HEK293 (cell line): ENCODE data around the gene RNF217.

Experiments
- AEBP2 ChIP-seq: fragments of 450-650 bp; formaldehyde crosslinking; IDR thresholded peaks from 2 replicates; pipeline ENCODE4 v1.5.1; 2016; ENCODE audit warnings: missing biosample characterization, missing genetic modification characterization, borderline replicate concordance
- BCL11A ChIP-seq: fragments of 450-650 bp; formaldehyde crosslinking; IDR thresholded peaks from 2 replicates; pipeline ENCODE4 v1.5.1; 2016; ENCODE audit warnings: low read depth, missing biosample characterization, missing genetic modification characterization
- KLF1 ChIP-seq: fragments of 450-650 bp; formaldehyde crosslinking; IDR thresholded peaks from 2 replicates; pipeline ENCODE4 v1.5.1; 2016; ENCODE audit warnings: missing biosample characterization, missing genetic modification characterization
- KLF17 ChIP-seq: fragments of 450-650 bp; formaldehyde crosslinking; IDR thresholded peaks from 2 replicates; pipeline ENCODE4 v1.5.1; 2016; ENCODE audit warnings: missing biosample characterization, missing genetic modification characterization
- KLF7 ChIP-seq: fragments of 450-650 bp; formaldehyde crosslinking; IDR thresholded peaks from 2 replicates; pipeline ENCODE4 v1.5.1; 2016; ENCODE audit warnings: missing biosample characterization, missing genetic modification characterization, borderline replicate concordance
- MYNN ChIP-seq: fragments of 450-650 bp; formaldehyde crosslinking; IDR thresholded peaks from 2 replicates; pipeline ENCODE4 v1.5.1; 2016; ENCODE audit warnings: missing biosample characterization, missing genetic modification characterization, borderline replicate concordance
- PATZ1 ChIP-seq: fragments of 450-650 bp; formaldehyde crosslinking; IDR thresholded peaks from 2 replicates; pipeline ENCODE4 v1.5.1; 2016; ENCODE audit warnings: missing biosample characterization, missing genetic modification characterization
- PRDM10 ChIP-seq: fragments of 450-650 bp; formaldehyde crosslinking; IDR thresholded peaks from 2 replicates; pipeline ENCODE4 v1.5.1; 2016; ENCODE audit warnings: missing biosample characterization, missing genetic modification characterization
- TRIM28 ChIP-seq: IDR thresholded peaks from 2 replicates; pipeline ENCODE4 v1.6.1; 2011; ENCODE audit warnings: low read length, control low read depth, borderline replicate concordance
- ZFP37 ChIP-seq: fragments of 450-650 bp; formaldehyde crosslinking; IDR thresholded peaks from 2 replicates; pipeline ENCODE4 v1.5.1; 2016; ENCODE audit warnings: missing biosample characterization, missing genetic modification characterization
- ZNF10 ChIP-seq: fragments of 450-650 bp; formaldehyde crosslinking; IDR thresholded peaks from 2 replicates; pipeline ENCODE4 v1.5.1; 2017; ENCODE audit warnings: missing biosample characterization, missing genetic modification characterization
- ZNF140 ChIP-seq: fragments of 450-650 bp; formaldehyde crosslinking; IDR thresholded peaks from 2 replicates; pipeline ENCODE4 v1.5.1; 2016; ENCODE audit warnings: missing biosample characterization, missing genetic modification characterization
- ZNF148 ChIP-seq: fragments of 450-650 bp; formaldehyde crosslinking; IDR thresholded peaks from 2 replicates; pipeline ENCODE4 v1.5.0; 2017; ENCODE audit warnings: missing biosample characterization, missing genetic modification characterization, borderline replicate concordance
- ZNF174 ChIP-seq: fragments of 450-650 bp; formaldehyde crosslinking; IDR thresholded peaks from 2 replicates; pipeline ENCODE4 v1.5.0; 2017; ENCODE audit warnings: missing biosample characterization, mild to moderate bottlenecking, missing genetic modification characterization
- ZNF391 ChIP-seq: fragments of 450-650 bp; formaldehyde crosslinking; IDR thresholded peaks from 2 replicates; pipeline ENCODE4 v1.5.1; 2016; ENCODE audit warnings: low read depth, missing biosample characterization, missing genetic modification characterization, borderline replicate concordance
- ZNF416 ChIP-seq: fragments of 450-650 bp; formaldehyde crosslinking; IDR thresholded peaks from 2 replicates; pipeline ENCODE4 v1.5.1; 2016; ENCODE audit warnings: missing biosample characterization, missing genetic modification characterization
- ZNF433 ChIP-seq: fragments of 450-650 bp; formaldehyde crosslinking; IDR thresholded peaks from 2 replicates; pipeline ENCODE4 v1.5.1; 2016; ENCODE audit warnings: missing biosample characterization, missing genetic modification characterization, low read depth
- ZNF501 ChIP-seq: fragments of 450-650 bp; formaldehyde crosslinking; IDR thresholded peaks from 2 replicates; pipeline ENCODE4 v1.5.1; 2016; ENCODE audit warnings: missing biosample characterization, missing genetic modification characterization
- ZNF521 ChIP-seq: fragments of 450-650 bp; formaldehyde crosslinking; IDR thresholded peaks from 2 replicates; pipeline ENCODE4 v1.5.1; 2017; ENCODE audit warnings: missing biosample characterization, mild to moderate bottlenecking, missing genetic modification characterization
- ZNF544 ChIP-seq: fragments of 450-650 bp; formaldehyde crosslinking; IDR thresholded peaks from 2 replicates; pipeline ENCODE4 v1.5.0; 2017; ENCODE audit warnings: missing biosample characterization, missing genetic modification characterization
- ZNF624 ChIP-seq: fragments of 450-650 bp; formaldehyde crosslinking; IDR thresholded peaks from 2 replicates; pipeline ENCODE4 v1.5.1; 2017; ENCODE audit warnings: missing biosample characterization, missing genetic modification characterization
- ZNF626 ChIP-seq: fragments of 450-650 bp; sonication (Bioruptor Pico); formaldehyde crosslinking; IDR thresholded peaks from 2 replicates; pipeline ENCODE4 v1.5.1; 2018; ENCODE audit warnings: missing biosample characterization, missing genetic modification characterization, inconsistent platforms
- ZNF701 ChIP-seq: fragments of 450-650 bp; formaldehyde crosslinking; IDR thresholded peaks from 2 replicates; pipeline ENCODE4 v1.5.1; 2016; ENCODE audit warnings: missing biosample characterization, missing genetic modification characterization
- ZNF707 ChIP-seq: fragments of 450-650 bp; formaldehyde crosslinking; IDR thresholded peaks from 2 replicates; pipeline ENCODE4 v1.5.1; 2016; ENCODE audit warnings: missing biosample characterization, missing genetic modification characterization
- ZNF768 ChIP-seq: fragments of 450-650 bp; formaldehyde crosslinking; IDR thresholded peaks from 2 replicates; pipeline ENCODE4 v1.5.1; 2018; ENCODE audit warnings: missing biosample characterization, mild to moderate bottlenecking, missing genetic modification characterization
- ZNF791 ChIP-seq: fragments of 450-650 bp; formaldehyde crosslinking; IDR thresholded peaks from 2 replicates; pipeline ENCODE4 v1.5.1; 2016; ENCODE audit warnings: missing biosample characterization, missing genetic modification characterization

RNF217 gene

GRCh38 chr6:124961777-124962638 is at the start of gene RNF217 (continued):
- TF ChIP-seq KLF17 (no peak), ZNF148 (no peak), MYNN (tag by site-specific recombination) (no peak), ZNF768 (tag by site-specific recombination) (no peak), ZNF521 (tag by site-specific recombination) (no peak), ZNF433 (tag by site-specific recombination) (no peak), ZFP37 (no peak), PRDM10 (tag by site-specific recombination) (peak; percentile 30; the same call in 1 of the 2 replicates), KLF7 (tag by site-specific recombination) (peak; percentile 57; the same call in 1 of the 2 replicates), ZNF791 (tag by site-specific recombination) (no peak), ZNF416 (no peak), ZNF701 (tag by site-specific recombination) (no peak), ZNF140 (no peak), PATZ1 (peak; percentile 80), ZNF626 (tag by site-specific recombination) (0 out of 2 replicates have a peak, but pooled peaks have one; percentile 6), ZNF174 (tag by site-specific recombination) (no peak), AEBP2 (tag by site-specific recombination) (no peak), ZNF624 (tag by site-specific recombination) (no peak), TRIM28 (peak; percentile 64; the same call in 1 of the 2 replicates), KLF1 (tag by site-specific recombination) (peak; percentile 74), ZNF544 (tag by site-specific recombination) (no peak), BCL11A (tag by site-specific recombination) (no peak), ZNF501 (peak; percentile 75; the same call in 1 of the 2 replicates), ZNF10 (tag by site-specific recombination) (0 out of 2 replicates have a peak, but pooled peaks have one; percentile 27), ZNF707 (tag by site-specific recombination) (no peak), ZNF391 (peak; percentile 54; the same call in 1 of the 2 replicates)
